ENCODE data around the gene PRKCH. TPM values are rescaled to one million over a fixed set of nuclear protein-coding genes. Genes with fewer than 3 reads are reported as not detected.
A peak's percentile ranks its signal among the peaks of the same experiment; 100 is the strongest.

PRKCH gene
- total RNA-seq, 2 experiments from 2014 or later, result 304 to 312 TPM

GRCh38 chr14:61575126-61575525 is 253.7 kb downstream of the PRKCH start:
- Mint-ChIP-seq H3K4me3 (no peak overlapping the region), H3K36me3 (peaks cover 6% of the 10 kb centered on the region), H3K4me1 (peaks cover 27% of the 10 kb centered on the region), H3K9me3 (ENCODE audit: low read depth) (no peaks in the 10 kb centered on the region), H3K27ac (no peak overlapping the region), H3K27me3 (peaks cover 41% of the 10 kb centered on the region)
- no peak for ATAC-seq
- CTCF ChIA-PET, result no interaction called here
- no peak for DNase-seq

DNA sequence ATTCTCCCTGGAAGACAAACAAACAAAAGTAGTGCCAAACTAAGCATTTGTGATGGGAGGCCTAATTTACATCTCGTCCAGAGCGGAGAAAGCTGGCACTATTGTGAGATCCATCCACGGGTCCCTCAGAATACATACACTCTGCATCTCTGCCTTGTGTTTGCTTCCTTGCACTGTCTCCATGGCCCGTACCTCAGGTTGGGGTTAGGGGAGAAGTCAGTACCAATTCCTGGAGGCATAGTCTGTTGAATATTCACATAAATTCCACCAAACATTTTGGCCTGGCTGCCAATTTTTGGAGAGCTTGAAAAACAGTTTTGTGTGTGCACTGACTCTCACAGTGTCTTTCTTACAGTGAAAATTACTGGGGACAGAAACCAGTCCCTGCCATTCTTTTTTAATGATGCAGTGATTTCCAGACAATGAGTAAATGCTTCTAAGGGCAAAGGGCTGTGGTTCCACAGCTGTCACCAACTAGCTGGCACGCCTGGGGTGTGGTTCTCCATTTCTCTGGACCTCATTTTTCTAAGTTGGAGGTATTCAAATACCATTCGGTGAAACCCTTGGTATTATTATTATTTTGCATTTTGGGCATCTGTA is 254.3 kb downstream of the PRKCH start:
- Mint-ChIP-seq H3K4me1 (peaks cover 24% of the 10 kb centered on the region), H3K27ac (no peak overlapping the region), H3K27me3 (peaks cover 39% of the 10 kb centered on the region), H3K36me3 (peaks cover 6% of the 10 kb centered on the region), H3K9me3 (ENCODE audit: low read depth) (no peaks in the 10 kb centered on the region), H3K4me3 (no peak overlapping the region)
- no peak for ATAC-seq
- DNase-seq, result no peak
- CTCF ChIA-PET, result no interaction called here

GRCh38 chr14:61577506-61577931 is 256.1 kb downstream of the PRKCH start:
- CTCF ChIA-PET, result no interaction called here
- DNase-seq (no peak), ATAC-seq (no peak)
- Mint-ChIP-seq H3K4me3 (no peak overlapping the region), H3K27ac (no peak overlapping the region), H3K9me3 (ENCODE audit: low read depth) (no peaks in the 10 kb centered on the region), H3K4me1 (peaks cover 22% of the 10 kb centered on the region), H3K36me3 (peaks cover 12% of the 10 kb centered on the region), H3K27me3 (peaks cover 44% of the 10 kb centered on the region)

DNA sequence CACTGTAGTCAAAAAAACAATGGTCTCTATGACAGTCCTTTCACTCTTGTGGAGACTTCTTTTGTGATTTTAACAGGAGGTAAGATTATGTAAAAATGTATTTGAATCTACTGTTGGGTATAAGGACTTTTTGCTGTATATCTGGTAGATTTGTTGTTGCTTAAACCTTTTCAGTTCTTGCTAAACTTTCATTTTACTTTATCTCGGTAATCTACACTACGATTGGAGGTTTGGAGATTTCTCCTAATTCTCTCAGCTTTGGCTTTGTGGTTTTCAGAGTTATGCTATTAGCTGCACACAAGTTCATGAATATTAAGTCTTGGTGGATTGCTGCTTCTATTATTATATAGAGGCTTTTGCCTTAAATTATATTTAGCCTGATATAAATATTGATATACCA is 257.4 kb downstream of the PRKCH start:
- ATAC-seq (peak; percentile 42), DNase-seq (no peak)
- H3K9me3 Mint-ChIP-seq (ENCODE audit: low read depth), result no peaks in the 10 kb centered on the region
- peaks cover 22% of the 10 kb centered on the region for H3K4me1 Mint-ChIP-seq
- CTCF ChIA-PET, result interaction anchor here (1.0 kb wide), 1 partner anchor 10 kb away, joined by 3 read pairs; no protein-coding TSS in a partner anchor
- H3K36me3 Mint-ChIP-seq, result peaks cover 14% of the 10 kb centered on the region
- no peak overlapping the region for H3K4me3 Mint-ChIP-seq
- peaks cover 42% of the 10 kb centered on the region for H3K27me3 Mint-ChIP-seq
- H3K27ac Mint-ChIP-seq, result peak overlapping the region; percentile 12

DNA sequence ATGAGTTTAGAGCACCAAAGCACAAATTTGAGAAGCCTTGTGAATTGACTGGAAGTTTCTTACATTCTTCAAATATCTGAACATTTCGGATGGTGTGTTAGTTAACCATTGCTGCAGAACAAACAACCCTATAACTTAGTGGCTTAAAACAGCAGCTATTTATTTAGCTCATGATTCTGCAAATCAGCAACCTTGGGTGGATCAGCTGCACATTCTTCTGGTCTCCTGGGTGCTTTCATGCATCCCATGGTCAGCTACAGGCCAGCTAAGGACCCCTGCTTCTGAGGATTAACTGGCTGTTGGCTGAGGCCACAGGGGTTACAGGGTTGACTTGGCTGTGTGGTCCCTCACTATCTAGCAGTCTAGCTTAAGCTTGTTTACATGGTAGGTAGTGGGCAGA is 260.0 kb downstream of the PRKCH start:
- no peak for DNase-seq
- H3K27ac Mint-ChIP-seq, result no peak overlapping the region
- no peak for ATAC-seq
- H3K4me1 Mint-ChIP-seq, result peaks cover 24% of the 10 kb centered on the region
- no peak overlapping the region for H3K4me3 Mint-ChIP-seq
- H3K36me3 Mint-ChIP-seq, result peaks cover 14% of the 10 kb centered on the region
- CTCF ChIA-PET, result interaction anchor here (1.4 to 1.6 kb wide), 2 partner anchors 9 to 10 kb away, joined by 3 to 7 read pairs; no protein-coding TSS in a partner anchor
- no peaks in the 10 kb centered on the region for H3K9me3 Mint-ChIP-seq (ENCODE audit: low read depth)
- H3K27me3 Mint-ChIP-seq, result peaks cover 33% of the 10 kb centered on the region

GRCh38 chr14:61581955-61582615 is 260.7 kb downstream of the PRKCH start:
- no peak overlapping the region for H3K4me3 Mint-ChIP-seq
- DNase-seq (no peak), ATAC-seq (no peak)
- CTCF ChIA-PET, result no interaction called here
- peaks cover 26% of the 10 kb centered on the region for H3K27me3 Mint-ChIP-seq
- no peaks in the 10 kb centered on the region for H3K9me3 Mint-ChIP-seq (ENCODE audit: low read depth)
- H3K27ac Mint-ChIP-seq, result no peak overlapping the region
- peaks cover 11% of the 10 kb centered on the region for H3K36me3 Mint-ChIP-seq
- peaks cover 27% of the 10 kb centered on the region for H3K4me1 Mint-ChIP-seq

DNA sequence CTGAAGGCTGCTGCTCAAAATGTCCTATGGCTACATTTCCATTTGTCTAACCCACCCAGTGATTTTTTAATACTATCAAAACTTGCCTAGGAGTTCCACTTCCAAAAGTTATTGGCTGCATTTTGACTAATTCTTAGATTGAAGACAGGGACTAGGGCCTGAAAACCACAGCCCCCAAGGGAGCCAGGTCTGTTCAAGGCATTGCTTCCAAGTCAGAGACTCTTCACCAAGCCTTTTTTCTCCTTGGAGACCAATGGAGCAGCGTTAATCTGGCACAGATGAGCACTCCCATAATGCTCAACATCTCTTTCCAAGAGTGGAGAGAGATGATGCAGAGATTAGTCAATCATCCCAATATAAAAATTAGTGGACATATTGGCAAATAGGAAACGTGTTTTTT is 261.4 kb downstream of the PRKCH start:
- H3K9me3 Mint-ChIP-seq (ENCODE audit: low read depth), result no peaks in the 10 kb centered on the region
- peaks cover 22% of the 10 kb centered on the region for H3K27me3 Mint-ChIP-seq
- no peak overlapping the region for H3K4me3 Mint-ChIP-seq
- H3K27ac Mint-ChIP-seq, result no peak overlapping the region
- DNase-seq, result no peak
- CTCF ChIA-PET, result no interaction called here
- peaks cover 29% of the 10 kb centered on the region for H3K4me1 Mint-ChIP-seq
- ATAC-seq, result no peak
- peaks cover 10% of the 10 kb centered on the region for H3K36me3 Mint-ChIP-seq

DNA sequence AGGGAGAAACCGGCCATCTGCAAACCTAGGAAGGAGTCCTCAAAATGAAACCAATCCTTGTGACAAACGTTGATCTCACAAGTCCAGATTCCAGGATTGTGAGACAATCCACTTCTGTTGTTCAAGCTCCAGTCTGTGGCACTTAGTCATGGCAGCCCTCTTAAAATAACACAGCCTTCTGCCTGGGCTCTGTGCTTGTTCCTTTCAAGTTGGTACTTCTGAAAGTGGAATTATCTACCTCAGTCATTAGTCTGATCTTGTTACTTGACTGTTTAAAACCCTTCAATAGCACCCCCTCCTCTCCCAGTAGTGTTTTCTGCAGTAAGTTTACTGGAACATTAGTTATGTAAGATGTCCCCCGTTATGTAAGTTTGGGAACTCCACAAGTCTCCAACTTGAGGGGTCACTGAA is 263.0 kb downstream of the PRKCH start:
- Mint-ChIP-seq H3K36me3 (peaks cover 10% of the 10 kb centered on the region), H3K27me3 (peaks cover 17% of the 10 kb centered on the region), H3K27ac (no peak overlapping the region), H3K9me3 (ENCODE audit: low read depth) (no peaks in the 10 kb centered on the region), H3K4me1 (peaks cover 18% of the 10 kb centered on the region), H3K4me3 (no peak overlapping the region)
- CTCF ChIA-PET, result no interaction called here
- DNase-seq (no peak), ATAC-seq (no peak)

DNA sequence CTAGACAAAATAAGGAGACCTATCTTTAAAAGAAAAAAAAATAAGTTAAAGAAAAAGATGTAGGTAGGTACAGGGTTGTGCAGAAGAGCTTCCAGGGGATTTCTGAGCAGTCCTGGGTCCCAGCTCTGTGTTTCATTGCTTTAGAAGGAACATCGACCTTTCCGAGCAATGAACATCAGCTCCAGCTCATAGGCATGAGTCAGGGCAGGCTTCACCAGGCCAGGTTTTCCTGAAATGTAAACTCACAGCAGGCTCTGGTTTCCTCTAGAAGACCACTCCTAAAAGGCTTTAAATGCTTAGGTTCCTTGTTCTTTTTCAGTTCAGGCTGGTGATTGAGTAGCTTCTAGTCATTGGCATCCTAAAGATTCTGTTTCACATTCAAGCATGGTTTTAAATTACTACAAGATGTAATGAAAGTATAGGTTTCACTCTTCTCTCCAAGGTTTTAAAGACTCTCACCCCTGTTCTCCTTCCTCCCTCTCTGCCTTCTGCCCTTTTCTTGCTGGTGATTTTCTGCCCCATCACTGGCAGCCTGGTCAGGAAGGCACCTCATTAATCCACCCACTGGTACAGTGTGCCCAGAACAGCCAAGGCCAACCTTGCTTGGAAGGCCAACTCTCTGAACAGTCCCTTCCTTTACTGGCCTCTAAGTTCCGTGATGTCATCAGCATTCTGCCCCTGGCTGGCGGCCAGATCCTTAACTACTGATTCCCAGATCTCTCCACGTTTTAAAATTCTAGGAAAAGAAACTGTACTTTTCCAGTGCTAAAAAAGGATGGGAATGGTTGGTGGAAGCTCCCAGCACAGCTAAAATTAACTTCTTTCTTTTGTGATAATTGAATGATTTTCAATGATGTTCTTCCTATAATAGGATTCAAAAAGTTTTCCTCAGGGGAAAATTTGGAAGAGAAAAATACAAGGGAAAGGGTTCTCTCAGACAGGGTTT is 264.5 kb downstream of the PRKCH start:
- DNase-seq (no peak), ATAC-seq (no peak)
- H3K27ac Mint-ChIP-seq, result no peak overlapping the region
- CTCF ChIA-PET, result interaction anchor here (1.1 kb wide), 1 partner anchor 15 kb away, joined by 3 read pairs; no protein-coding TSS in a partner anchor
- H3K4me3 Mint-ChIP-seq, result no peak overlapping the region
- H3K4me1 Mint-ChIP-seq, result peaks cover 27% of the 10 kb centered on the region
- peaks cover 12% of the 10 kb centered on the region for H3K36me3 Mint-ChIP-seq
- no peaks in the 10 kb centered on the region for H3K9me3 Mint-ChIP-seq (ENCODE audit: low read depth)
- peaks cover 10% of the 10 kb centered on the region for H3K27me3 Mint-ChIP-seq

GRCh38 chr14:61586544-61587055 is 265.2 kb downstream of the PRKCH start:
- Mint-ChIP-seq H3K27ac (no peak overlapping the region), H3K4me3 (no peak overlapping the region), H3K27me3 (peaks cover 5% of the 10 kb centered on the region), H3K9me3 (ENCODE audit: low read depth) (no peaks in the 10 kb centered on the region), H3K4me1 (peaks cover 29% of the 10 kb centered on the region), H3K36me3 (peaks cover 13% of the 10 kb centered on the region)
- DNase-seq (no peak), ATAC-seq (no peak)
- CTCF ChIA-PET, result interaction anchor here (1.1 kb wide), 1 partner anchor 16 kb away, joined by 3 read pairs; no protein-coding TSS in a partner anchor

DNA sequence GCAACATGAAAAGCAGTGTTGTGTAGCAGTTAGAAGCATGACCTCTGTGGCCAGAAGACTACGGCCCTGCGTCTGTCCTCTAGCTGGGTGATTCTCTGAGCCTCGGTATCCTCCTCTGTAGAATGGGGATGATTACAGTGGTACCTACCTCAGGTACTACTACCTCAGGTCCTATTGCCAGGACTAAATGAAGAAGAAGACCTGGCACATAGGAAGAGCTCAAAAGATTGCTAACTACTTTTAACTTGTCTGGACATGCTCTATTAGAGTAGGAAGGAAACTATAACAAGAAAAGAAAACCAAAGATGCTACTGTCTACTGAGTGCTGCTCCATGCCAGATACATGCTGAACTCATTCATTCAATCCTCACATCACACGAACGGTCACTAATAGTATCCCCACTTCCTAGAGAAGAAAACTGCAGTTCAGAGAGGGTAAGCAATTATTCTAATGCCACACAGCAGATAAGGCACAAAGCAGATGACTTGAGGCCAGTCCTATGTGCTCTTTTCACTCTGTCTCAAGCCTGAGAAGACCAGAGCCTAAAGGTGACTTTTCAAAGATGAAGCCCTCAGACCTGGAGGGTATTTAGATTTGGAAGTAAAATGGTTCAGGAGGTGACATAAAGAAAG is 265.8 kb downstream of the PRKCH start:
- no peak overlapping the region for H3K27ac Mint-ChIP-seq
- DNase-seq (no peak), ATAC-seq (no peak)
- no peaks in the 10 kb centered on the region for H3K27me3 Mint-ChIP-seq
- no peaks in the 10 kb centered on the region for H3K9me3 Mint-ChIP-seq (ENCODE audit: low read depth)
- CTCF ChIA-PET, result interaction anchor here (1.1 kb wide), 1 partner anchor 17 kb away, joined by 3 read pairs; no protein-coding TSS in a partner anchor
- H3K4me1 Mint-ChIP-seq, result peaks cover 32% of the 10 kb centered on the region
- no peak overlapping the region for H3K4me3 Mint-ChIP-seq
- peaks cover 9% of the 10 kb centered on the region for H3K36me3 Mint-ChIP-seq

GRCh38 chr14:61588419-61588901 is 267.1 kb downstream of the PRKCH start:
- Mint-ChIP-seq H3K4me1 (peaks cover 42% of the 10 kb centered on the region), H3K4me3 (no peak overlapping the region), H3K9me3 (ENCODE audit: low read depth) (no peaks in the 10 kb centered on the region), H3K27me3 (no peaks in the 10 kb centered on the region), H3K27ac (no peak overlapping the region), H3K36me3 (peaks cover 17% of the 10 kb centered on the region)
- no peak for DNase-seq
- CTCF ChIA-PET, result interaction anchor here (1.0 to 3.1 kb wide), 2 partner anchors 9 to 15 kb away, joined by 3 to 8 read pairs; no protein-coding TSS in a partner anchor
- ATAC-seq, result no peak
